ENCODE measurements around the gene FNBP1L. TPM values are rescaled to one million over a fixed set of nuclear protein-coding genes. Genes with fewer than 3 reads are reported as not detected.
A peak's percentile ranks its signal among the peaks of the same experiment; 100 is the strongest.

The FNBP1L gene
- total RNA-seq, 8 experiments from 2014 or later = 4.8 to 189 (median 125) TPM

DNA sequence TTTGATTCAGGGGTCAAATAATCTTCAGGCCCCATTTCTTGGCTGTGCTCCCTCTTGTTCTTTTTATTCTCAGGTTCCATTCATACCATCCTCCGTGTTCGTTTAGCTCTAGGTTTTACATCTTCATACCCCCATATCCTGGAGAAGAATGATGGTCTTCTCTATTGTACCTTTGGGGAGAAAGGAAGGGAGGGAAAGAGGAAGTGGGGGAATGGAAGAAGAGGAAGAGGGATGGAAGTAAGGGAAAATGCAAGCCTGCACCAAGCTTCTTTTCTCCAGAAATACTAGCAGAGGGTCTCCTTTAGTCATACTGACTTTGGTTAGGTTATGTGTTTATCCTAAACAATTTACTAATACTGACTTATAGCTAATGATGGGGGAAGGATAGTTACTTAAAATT, 52.4 kb downstream of the FNBP1L start:
- Histone ChIP-seq H3K4me3 (no peak overlapping the region), H3K4me1 (replicated peaks in 1 of 2) (no peaks in the 10 kb centered on the region), H3K27ac (no peak overlapping the region)
- no peak for ATAC-seq (replicated peaks in 6 of 8)
- in situ Hi-C loops (cut with MboI; ENCODE audit: low pct_unique_long_range_greater_than_20kb in 2 of 9, low sequenced_read_pairs in 9 of 9, unreplicated experiment in 9 of 9) = no loop called here
- WGBS, 10 experiments = 71 to 100% (median 91%) methylated on average over 1 to 2 of the region's 2 CpGs; no CpG with 5 or more reads in 4 of the 10 experiments

DNA sequence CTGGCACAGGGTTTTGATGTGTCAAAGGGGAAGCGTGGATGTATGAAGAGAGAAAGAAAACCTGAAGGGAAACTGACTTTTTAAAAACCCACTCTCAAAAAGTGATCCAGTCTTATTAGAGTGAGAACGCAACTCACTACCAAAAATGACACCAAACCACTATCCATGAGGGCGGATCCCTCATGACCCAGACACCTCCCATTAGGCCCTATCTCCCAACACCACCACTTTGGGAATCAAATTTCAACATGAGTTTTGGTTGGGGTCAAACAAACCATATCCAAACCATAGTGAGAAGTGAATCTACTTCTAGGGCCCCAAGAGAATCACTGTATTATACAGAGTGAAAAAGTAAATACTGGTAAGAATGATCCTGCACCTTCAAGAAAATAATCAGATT, 53.5 kb downstream of the FNBP1L start:
- 80 to 100% (median 96%) methylated on average over 1 to 3 of the region's 3 CpGs for WGBS, 10 experiments
- ATAC-seq (replicated peaks in 6 of 8) = no peak

GRCh38 chr1:93501829-93502369, 54.0 kb downstream of the FNBP1L start:
- H3K4me3 ChIP-seq = no peak overlapping the region
- no peak overlapping the region for H3K27ac ChIP-seq
- in situ Hi-C loops (cut with MboI; ENCODE audit: low pct_unique_long_range_greater_than_20kb in 2 of 9, low sequenced_read_pairs in 9 of 9, unreplicated experiment in 9 of 9) = no loop called here
- ATAC-seq (replicated peaks in 6 of 8) = no peak
- no peaks in the 10 kb centered on the region for H3K4me1 ChIP-seq (replicated peaks in 1 of 2)
- WGBS, 10 experiments = 20 to 100% (median 100%) methylated on average over 1 of the region's 1 CpG

More for the DNA sequence above, 53.5 kb downstream of the FNBP1L start:
- H3K4me1 ChIP-seq (replicated peaks in 1 of 2) = no peaks in the 10 kb centered on the region
- in situ Hi-C loops (cut with MboI; ENCODE audit: low pct_unique_long_range_greater_than_20kb in 2 of 9, low sequenced_read_pairs in 9 of 9, unreplicated experiment in 9 of 9) = no loop called here
- no peak overlapping the region for H3K4me3 ChIP-seq
- no peak overlapping the region for H3K27ac ChIP-seq

DNA sequence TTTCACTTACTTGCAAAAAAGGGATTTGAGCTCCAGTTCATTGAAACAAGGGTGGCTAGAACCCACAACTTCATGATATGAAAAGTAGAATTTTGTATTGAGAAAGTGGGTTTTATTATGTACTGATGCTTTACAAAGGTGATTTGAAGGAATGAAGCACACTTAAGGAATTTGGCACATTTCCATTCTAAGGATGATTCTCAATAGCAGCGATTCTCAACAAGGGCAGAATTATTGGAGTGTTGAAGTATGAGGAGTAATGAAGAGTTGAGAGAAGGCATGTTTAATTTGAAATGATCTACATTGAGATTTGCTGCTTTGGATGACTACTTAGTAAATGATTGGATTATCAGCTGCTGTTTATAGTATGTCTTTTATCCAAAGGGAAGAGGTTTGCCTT, 54.7 kb downstream of the FNBP1L start:
- H3K4me1 ChIP-seq (replicated peaks in 1 of 2) = no peaks in the 10 kb centered on the region
- no peak for ATAC-seq (replicated peaks in 6 of 8)
- H3K27ac ChIP-seq = no peak overlapping the region
- WGBS, 10 experiments = 20 to 100% (median 96%) methylated on average over 1 of the region's 1 CpG; no CpG with 5 or more reads in 2 of the 10 experiments
- in situ Hi-C loops (cut with MboI; ENCODE audit: low pct_unique_long_range_greater_than_20kb in 2 of 9, low sequenced_read_pairs in 9 of 9, unreplicated experiment in 9 of 9) = no loop called here
- H3K4me3 ChIP-seq = no peak overlapping the region

- no peak for ATAC-seq (replicated peaks in 6 of 8)
- H3K4me1 ChIP-seq (replicated peaks in 1 of 2) = no peaks in the 10 kb centered on the region
- H3K27ac ChIP-seq = no peak overlapping the region
- in situ Hi-C loops (cut with MboI; ENCODE audit: low pct_unique_long_range_greater_than_20kb in 2 of 9, low sequenced_read_pairs in 9 of 9, unreplicated experiment in 9 of 9) = no loop called here
- H3K4me3 ChIP-seq = no peak overlapping the region
- 71 to 100% (median 96%) methylated on average over 1 to 3 of the region's 3 CpGs; no CpG with 5 or more reads in 2 of the 10 experiments for WGBS, 10 experiments
Observed at GRCh38 chr1:93503163-93503562, 55.2 kb downstream of the FNBP1L start.

DNA sequence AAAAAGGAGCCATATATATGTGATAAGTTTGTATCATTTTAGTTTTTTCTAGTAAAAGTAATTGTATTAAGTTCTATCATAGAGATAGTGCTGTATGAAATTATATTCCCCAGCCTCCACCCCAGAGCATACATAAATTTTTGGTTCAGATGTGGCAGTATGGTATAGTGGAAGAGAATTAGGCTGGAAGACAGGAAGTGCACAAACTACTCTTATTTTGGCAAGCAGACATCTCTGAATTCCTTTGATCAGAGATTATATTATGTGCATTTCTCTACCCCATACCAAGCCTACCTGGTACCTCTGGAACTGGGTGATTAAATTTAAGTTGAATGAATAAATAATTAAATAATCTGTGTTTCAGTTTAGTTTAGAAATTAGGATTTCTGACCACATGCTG, 55.9 kb downstream of the FNBP1L start:
- ATAC-seq (replicated peaks in 6 of 8) = no peak
- Histone ChIP-seq H3K4me1 (replicated peaks in 1 of 2) (no peaks in the 10 kb centered on the region), H3K4me3 (no peak overlapping the region), H3K27ac (no peak overlapping the region)
- in situ Hi-C loops (cut with MboI; ENCODE audit: low pct_unique_long_range_greater_than_20kb in 2 of 9, low sequenced_read_pairs in 9 of 9, unreplicated experiment in 9 of 9) = no loop called here

GRCh38 chr1:93504247-93505033, 56.5 kb downstream of the FNBP1L start:
- no peak overlapping the region for H3K27ac ChIP-seq
- in situ Hi-C loops (cut with MboI; ENCODE audit: low pct_unique_long_range_greater_than_20kb in 2 of 9, low sequenced_read_pairs in 9 of 9, unreplicated experiment in 9 of 9) = no loop called here
- no peaks in the 10 kb centered on the region for H3K4me1 ChIP-seq (replicated peaks in 1 of 2)
- WGBS, 10 experiments = 83 to 100% (median 95%) methylated on average over 1 to 8 of the region's 8 CpGs
- no peak overlapping the region for H3K4me3 ChIP-seq
- no peak for ATAC-seq (replicated peaks in 6 of 8)

DNA sequence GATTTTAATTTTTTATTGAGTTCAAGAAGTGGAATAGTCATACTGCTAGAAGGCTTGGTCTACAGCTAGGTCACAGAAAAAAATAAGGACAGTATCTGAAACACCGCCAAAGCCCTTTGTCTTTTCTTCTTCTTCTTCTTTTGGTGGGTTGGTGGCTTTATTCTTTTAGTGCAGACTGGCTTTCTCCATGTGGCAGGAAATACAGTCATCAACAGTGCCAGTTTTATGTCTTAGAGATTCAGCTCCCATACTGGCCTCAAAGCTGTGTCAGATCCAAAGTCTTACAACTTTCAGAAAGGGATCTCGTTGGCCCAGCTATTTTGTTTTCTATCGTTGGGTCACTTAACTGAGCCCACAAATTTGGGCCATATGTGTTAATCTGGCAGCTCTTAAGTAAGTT, 58.2 kb downstream of the FNBP1L start:
- in situ Hi-C loops (cut with MboI; ENCODE audit: low pct_unique_long_range_greater_than_20kb in 2 of 9, low sequenced_read_pairs in 9 of 9, unreplicated experiment in 9 of 9) = no loop called here
- H3K4me1 ChIP-seq (replicated peaks in 1 of 2) = no peaks in the 10 kb centered on the region
- H3K4me3 ChIP-seq = no peak overlapping the region
- ATAC-seq (replicated peaks in 6 of 8) = no peak
- WGBS, 10 experiments = 37 to 100% (median 94%) methylated on average over 1 to 3 of the region's 3 CpGs; no CpG with 5 or more reads in 1 of the 10 experiments
- no peak overlapping the region for H3K27ac ChIP-seq

DNA sequence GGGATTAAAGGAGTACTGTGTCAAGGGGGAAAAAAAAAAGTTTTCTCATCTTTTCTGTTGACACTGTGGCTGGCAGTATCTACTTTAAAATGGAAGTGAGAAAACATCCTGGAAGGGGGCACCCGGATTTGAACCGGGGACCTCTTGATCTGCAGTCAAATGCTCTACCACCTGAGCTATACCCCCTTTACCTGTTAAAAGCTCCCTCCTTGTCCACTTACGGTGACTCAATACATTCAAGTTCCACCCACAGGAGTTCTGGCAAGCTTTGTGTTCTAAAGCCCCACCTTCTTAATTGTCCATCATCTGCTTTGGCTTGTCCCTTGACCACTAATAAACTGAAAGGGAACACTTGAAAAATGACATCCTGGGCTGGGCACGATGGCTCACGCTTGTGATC, 68.2 kb downstream of the FNBP1L start:
- Histone ChIP-seq H3K4me3 (no peak overlapping the region), H3K4me1 (replicated peaks in 1 of 2) (no peaks in the 10 kb centered on the region), H3K27ac (no peak overlapping the region)
- WGBS, 10 experiments = 40 to 100% (median 97%) methylated on average over 1 to 5 of the region's 5 CpGs; no CpG with 5 or more reads in 1 of the 10 experiments
- no peak for ATAC-seq (replicated peaks in 6 of 8)
- in situ Hi-C loops (cut with MboI; ENCODE audit: low pct_unique_long_range_greater_than_20kb in 2 of 9, low sequenced_read_pairs in 9 of 9, unreplicated experiment in 9 of 9) = no loop called here

DNA sequence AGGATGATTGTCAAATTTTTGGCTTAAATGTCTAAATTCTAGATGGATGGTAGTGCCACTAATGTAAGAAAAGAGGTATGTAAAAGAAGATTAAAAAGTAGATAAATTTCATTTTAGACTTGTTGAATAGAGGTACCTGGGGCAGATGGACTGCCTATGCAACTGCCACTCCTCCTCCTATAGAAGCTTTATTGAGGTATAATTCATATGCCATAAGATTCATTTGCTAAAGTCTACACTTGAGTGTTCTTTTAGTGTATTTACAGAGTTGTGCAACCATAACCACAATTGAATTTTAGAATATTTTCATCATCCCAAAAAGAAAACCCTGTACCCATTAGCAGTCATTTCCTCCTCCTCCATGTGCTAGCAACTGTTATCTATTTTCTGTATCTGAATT, 70.6 kb downstream of the FNBP1L start:
- no peak for ATAC-seq (replicated peaks in 6 of 8)
- in situ Hi-C loops (cut with MboI; ENCODE audit: low pct_unique_long_range_greater_than_20kb in 2 of 9, low sequenced_read_pairs in 9 of 9, unreplicated experiment in 9 of 9) = no loop called here
- H3K4me1 ChIP-seq (replicated peaks in 1 of 2) = no peaks in the 10 kb centered on the region
- no peak overlapping the region for H3K27ac ChIP-seq
- no peak overlapping the region for H3K4me3 ChIP-seq

- in situ Hi-C loops (cut with MboI; ENCODE audit: low pct_unique_long_range_greater_than_20kb in 2 of 9, low sequenced_read_pairs in 9 of 9, unreplicated experiment in 9 of 9) = no loop called here
- Histone ChIP-seq H3K4me1 (replicated peaks in 1 of 2) (no peaks in the 10 kb centered on the region), H3K27ac (no peak overlapping the region), H3K4me3 (no peak overlapping the region)
- ATAC-seq (replicated peaks in 6 of 8) = peak in 1 of 8 experiments; percentile 62
- 74 to 100% (median 96%) methylated on average over 2 to 3 of the region's 3 CpGs; no CpG with 5 or more reads in 3 of the 10 experiments for WGBS, 10 experiments
Observed at GRCh38 chr1:93519199-93519829, 71.4 kb downstream of the FNBP1L start.

GRCh38 chr1:93521618-93522017, 73.7 kb downstream of the FNBP1L start:
- no peak for ATAC-seq (replicated peaks in 6 of 8)
- Histone ChIP-seq H3K27ac (no peak overlapping the region), H3K4me3 (no peak overlapping the region), H3K4me1 (replicated peaks in 1 of 2) (no peaks in the 10 kb centered on the region)
- 88 to 100% (median 93%) methylated on average over 2 of the region's 2 CpGs; no CpG with 5 or more reads in 3 of the 10 experiments for WGBS, 10 experiments
- in situ Hi-C loops (cut with MboI; ENCODE audit: low pct_unique_long_range_greater_than_20kb in 2 of 9, low sequenced_read_pairs in 9 of 9, unreplicated experiment in 9 of 9) = no loop called here

- H3K27ac ChIP-seq = no peak overlapping the region
- H3K4me3 ChIP-seq = no peak overlapping the region
- 56 to 100% (median 90%) methylated on average over 2 to 4 of the region's 4 CpGs; no CpG with 5 or more reads in 2 of the 10 experiments for WGBS, 10 experiments
- no peak for ATAC-seq (replicated peaks in 6 of 8)
- H3K4me1 ChIP-seq (replicated peaks in 1 of 2) = no peaks in the 10 kb centered on the region
- in situ Hi-C loops (cut with MboI; ENCODE audit: low pct_unique_long_range_greater_than_20kb in 2 of 9, low sequenced_read_pairs in 9 of 9, unreplicated experiment in 9 of 9) = no loop called here
Observed at GRCh38 chr1:93522721-93523120, 74.8 kb downstream of the FNBP1L start.

Data from motor neuron (in vitro differentiated cells).